D721Med (cell line): ENCODE data around the gene SUPT6H.

Experiments used
- DNase-seq: peaks from one replicate; pipeline ENCODE4 v3.0.0; 2011; ENCODE audit warnings: low spot score; ENCODE audit not compliant: insufficient read length
- FAIRE-seq: peaks from 2 replicates; lab custom pipeline; 2011; peaks lifted over from hg19 to GRCh38; lab: Jason Lieb, UNC
- CTCF ChIP-seq: IDR thresholded peaks from 2 replicates; pipeline ENCODE4 v1.5.1; 2012; ENCODE audit warnings: mild to moderate bottlenecking, control low read depth; ENCODE audit not compliant: insufficient read depth; ENCODE audit errors: missing control alignments

The SUPT6H gene

GRCh38 chr17:28702026-28702751 lies 40.2 kb downstream of the SUPT6H start:
- no peak for TF ChIP-seq CTCF
- DNase-seq (no peak), FAIRE-seq (no peak)

- FAIRE-seq (no peak), DNase-seq (no peak)
- no peak for TF ChIP-seq CTCF
Measured at GRCh38 chr17:28702752-28703150, 40.7 kb downstream of the SUPT6H start.

- no peak for TF ChIP-seq CTCF
- DNase-seq (no peak), FAIRE-seq (no peak)
Measured at GRCh38 chr17:28703552-28704218, 41.7 kb downstream of the SUPT6H start.

- FAIRE-seq (no peak), DNase-seq (no peak)
- TF ChIP-seq CTCF: no peak
Measured at GRCh38 chr17:28704219-28704858, 42.3 kb downstream of the SUPT6H start.

- no peak for DNase-seq
- no peak for TF ChIP-seq CTCF
- FAIRE-seq: no peak
Measured at GRCh38 chr17:28705074-28705659, 43.2 kb downstream of the SUPT6H start.

GRCh38 chr17:28705728-28706334 lies 43.8 kb downstream of the SUPT6H start:
- FAIRE-seq (no peak), DNase-seq (no peak)
- TF ChIP-seq CTCF: no peak
